HFFc6 (cell line): ENCODE measurements around the gene SYP. TPM values are rescaled to one million over a fixed set of nuclear protein-coding genes. Genes with fewer than 3 reads are reported as not detected.
"Not testable (repeated sequence)": the region's sequence is repeated elsewhere in the genome, so short reads cannot be mapped to it uniquely, and the experiment has no call there.

ENCODE experiments used
- DNase-seq: peaks from one replicate; pipeline ENCODE4 v3.0.0-alpha.2; 2018
- H3K27ac Mint-ChIP-seq: 2 replicates; pipeline ENCODE4 v1.8.0; 2020; ENCODE audit warnings: mild to moderate bottlenecking, mixed read lengths
- H3K27me3 Mint-ChIP-seq: 2 replicates; pipeline ENCODE4 v1.8.0; 2021; ENCODE audit warnings: mild to moderate bottlenecking, moderate library complexity, mixed read lengths; ENCODE audit not compliant: insufficient read depth
- H3K36me3 Mint-ChIP-seq: 2 replicates; pipeline ENCODE4 v1.8.0; 2021; ENCODE audit warnings: low read depth, mixed read lengths
- H3K4me1 Mint-ChIP-seq: 2 replicates; pipeline ENCODE4 v1.8.0; 2020; ENCODE audit warnings: low read depth, mixed read lengths
- H3K4me3 Mint-ChIP-seq: 2 replicates; pipeline ENCODE4 v1.8.0; 2020; ENCODE audit warnings: mild to moderate bottlenecking, moderate library complexity, mixed read lengths
- H3K9me3 Mint-ChIP-seq: 2 replicates; pipeline ENCODE4 v1.8.0; 2020; ENCODE audit warnings: mild to moderate bottlenecking, mixed read lengths
- total RNA-seq, 6 experiments: library from RNA; stranded (reverse); fragmentation: NEBNext Ultra II Directional; extraction: Animal tissue kit (Norgen Biotek cat#: 25700); gene quantifications; 2 replicates in 1 of 6; 3 replicates in 5 of 6; pipeline ENCODE4 v1.2.3, GENCODE V29; 2021
- TF ChIP-seq, protein P1 (sequence below): fragments of 200-600 bp; sonication (generic); IDR thresholded peaks from 2 replicates; pipeline ENCODE4 v1.5.0; 2021; ENCODE audit warnings: antibody characterized with exemption, mild to moderate bottlenecking

SYP gene
- total RNA-seq, 6 experiments from 2014 or later: 0.11 to 0.34 (median 0.24) TPM

DNA sequence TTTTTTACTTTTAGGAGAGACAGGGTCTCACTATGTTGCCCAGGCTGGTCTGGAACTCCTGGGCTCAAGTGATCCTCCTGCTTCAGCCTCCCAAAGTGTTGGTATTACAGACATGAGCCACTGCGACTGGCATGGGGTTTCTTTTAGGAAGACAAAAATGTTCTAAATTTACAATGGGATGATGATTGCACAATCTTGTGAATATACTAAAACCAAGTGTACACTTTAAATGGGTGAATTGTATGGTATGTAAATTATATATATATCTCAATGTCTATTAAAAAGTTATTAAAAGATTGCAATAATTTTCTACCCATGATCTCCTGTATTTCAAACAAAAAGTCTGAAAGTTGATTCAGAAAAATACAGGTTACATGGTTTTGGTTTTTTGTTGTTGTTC is 46.5 kb downstream of the SYP start:
- H3K4me3 Mint-ChIP-seq: no peak overlapping the region
- no peaks in the 10 kb centered on the region for H3K27me3 Mint-ChIP-seq
- no peaks in the 10 kb centered on the region for H3K36me3 Mint-ChIP-seq
- no peak overlapping the region for H3K27ac Mint-ChIP-seq
- peaks cover 18% of the 10 kb centered on the region for H3K4me1 Mint-ChIP-seq
- no peak for DNase-seq
- no peaks in the 10 kb centered on the region for H3K9me3 Mint-ChIP-seq
- TF ChIP-seq, protein P1, sequence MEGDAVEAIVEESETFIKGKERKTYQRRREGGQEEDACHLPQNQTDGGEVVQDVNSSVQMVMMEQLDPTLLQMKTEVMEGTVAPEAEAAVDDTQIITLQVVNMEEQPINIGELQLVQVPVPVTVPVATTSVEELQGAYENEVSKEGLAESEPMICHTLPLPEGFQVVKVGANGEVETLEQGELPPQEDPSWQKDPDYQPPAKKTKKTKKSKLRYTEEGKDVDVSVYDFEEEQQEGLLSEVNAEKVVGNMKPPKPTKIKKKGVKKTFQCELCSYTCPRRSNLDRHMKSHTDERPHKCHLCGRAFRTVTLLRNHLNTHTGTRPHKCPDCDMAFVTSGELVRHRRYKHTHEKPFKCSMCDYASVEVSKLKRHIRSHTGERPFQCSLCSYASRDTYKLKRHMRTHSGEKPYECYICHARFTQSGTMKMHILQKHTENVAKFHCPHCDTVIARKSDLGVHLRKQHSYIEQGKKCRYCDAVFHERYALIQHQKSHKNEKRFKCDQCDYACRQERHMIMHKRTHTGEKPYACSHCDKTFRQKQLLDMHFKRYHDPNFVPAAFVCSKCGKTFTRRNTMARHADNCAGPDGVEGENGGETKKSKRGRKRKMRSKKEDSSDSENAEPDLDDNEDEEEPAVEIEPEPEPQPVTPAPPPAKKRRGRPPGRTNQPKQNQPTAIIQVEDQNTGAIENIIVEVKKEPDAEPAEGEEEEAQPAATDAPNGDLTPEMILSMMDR: no peak

DNA sequence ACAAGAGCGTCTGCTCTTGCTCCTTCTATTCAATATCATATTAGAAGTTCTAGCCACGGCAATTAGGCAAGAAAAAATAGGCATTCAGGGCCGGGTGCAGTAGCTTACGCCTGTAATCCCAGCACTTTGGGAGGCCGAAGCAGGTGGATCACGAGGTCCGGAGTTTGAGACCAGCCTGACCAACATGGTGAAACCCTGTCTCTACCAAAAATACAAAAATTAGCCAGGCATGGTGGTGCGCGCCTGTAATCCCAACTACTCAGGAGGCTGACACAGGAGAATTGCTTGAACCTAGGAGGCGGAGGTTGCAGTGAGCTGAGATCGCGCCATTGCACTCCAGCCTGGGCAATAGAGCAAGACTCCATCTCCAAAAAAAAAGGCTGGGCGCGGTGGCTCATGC is 50.7 kb downstream of the SYP start:
- not testable (repeated sequence) for H3K27me3 Mint-ChIP-seq, H3K36me3 Mint-ChIP-seq, H3K4me3 Mint-ChIP-seq, H3K4me1 Mint-ChIP-seq, H3K9me3 Mint-ChIP-seq, H3K27ac Mint-ChIP-seq, DNase-seq

DNA sequence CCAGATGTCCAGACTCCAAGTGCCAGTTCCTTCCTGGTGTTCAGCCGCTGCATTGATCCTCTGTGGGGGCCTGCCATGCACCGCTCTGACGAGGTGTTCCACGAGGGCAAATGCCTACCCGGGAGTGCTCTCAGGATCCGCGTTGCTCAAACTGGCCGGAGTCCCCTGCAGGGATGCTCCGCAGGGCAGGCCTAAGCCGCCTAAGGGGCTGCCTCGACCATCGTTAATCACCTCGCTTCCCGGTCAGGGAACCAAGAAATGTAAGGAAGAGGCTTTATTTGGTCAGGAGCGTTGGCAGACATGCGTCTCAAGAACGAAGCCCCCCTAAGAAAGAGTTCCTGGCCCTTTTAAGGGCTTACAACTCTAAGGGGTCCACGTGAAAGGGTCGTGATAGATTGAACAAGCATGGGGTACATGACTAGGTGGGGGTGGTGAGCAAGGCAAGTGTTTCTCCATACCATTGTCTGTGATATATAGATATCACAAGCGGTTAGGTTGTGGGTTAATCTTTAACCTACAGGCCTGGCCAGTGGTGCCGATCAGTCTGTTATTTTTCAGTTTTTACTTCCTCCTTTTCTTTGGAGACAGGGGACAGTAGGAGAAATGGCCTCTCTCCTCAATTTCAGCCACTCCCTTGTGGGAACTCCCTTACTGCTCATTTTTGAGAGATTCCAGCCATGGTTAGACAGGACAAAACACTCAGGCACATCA is 51.4 kb downstream of the SYP start:
- peak overlapping the region; percentile 43; the same call in 1 of the 2 replicates for H3K4me3 Mint-ChIP-seq
- not testable (repeated sequence) for DNase-seq, H3K27ac Mint-ChIP-seq, H3K4me1 Mint-ChIP-seq, H3K36me3 Mint-ChIP-seq, H3K27me3 Mint-ChIP-seq, H3K9me3 Mint-ChIP-seq

DNA sequence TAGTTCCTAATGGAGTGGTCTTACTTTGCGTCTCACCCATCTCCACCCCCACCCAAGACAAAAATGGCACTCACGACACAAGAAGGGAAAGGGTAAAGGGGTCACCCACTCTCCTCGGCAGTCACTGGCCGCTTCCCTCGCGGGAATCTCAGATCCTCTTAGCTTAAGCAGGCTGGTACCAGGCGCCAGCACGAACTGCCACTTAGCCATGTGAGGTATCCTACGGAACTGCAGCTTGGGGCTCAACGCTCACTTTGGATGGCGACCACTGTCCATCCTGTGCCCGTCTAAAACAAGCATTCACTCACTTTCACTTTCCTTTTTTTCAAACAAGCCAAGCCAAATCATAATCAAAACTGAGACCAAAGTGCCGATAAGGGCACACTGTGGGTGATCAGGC is 52.1 kb downstream of the SYP start:
- no peaks in the 10 kb centered on the region for H3K36me3 Mint-ChIP-seq
- H3K27me3 Mint-ChIP-seq: no peaks in the 10 kb centered on the region
- no peak overlapping the region for H3K27ac Mint-ChIP-seq
- H3K4me1 Mint-ChIP-seq: no peaks in the 10 kb centered on the region
- no peak for DNase-seq
- no peaks in the 10 kb centered on the region for H3K9me3 Mint-ChIP-seq
- TF ChIP-seq, protein P1: no peak
- peak overlapping the region; percentile 43; the same call in 1 of the 2 replicates for H3K4me3 Mint-ChIP-seq

DNA sequence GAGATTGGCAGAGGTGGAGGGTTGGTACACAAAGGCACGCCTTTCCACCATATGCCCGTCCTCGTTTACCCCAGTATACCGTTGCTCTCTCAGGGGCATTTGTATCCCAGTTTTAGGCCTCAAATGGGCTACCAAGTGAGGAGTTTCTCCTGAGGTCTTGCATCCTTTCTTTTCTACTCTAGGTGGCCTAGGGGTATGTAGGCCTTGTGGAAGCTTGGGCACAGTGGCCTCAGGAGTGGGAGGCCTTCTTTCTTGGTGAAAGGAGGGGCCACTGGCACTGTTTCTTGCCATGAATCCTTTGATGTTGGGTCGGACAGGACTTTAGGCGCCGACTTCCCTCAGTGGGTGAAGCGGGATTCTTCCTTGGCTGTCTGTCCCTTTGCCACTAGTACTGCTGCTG is 52.7 kb downstream of the SYP start:
- TF ChIP-seq, protein P1: no peak
- H3K4me3 Mint-ChIP-seq: no peak overlapping the region
- no peaks in the 10 kb centered on the region for H3K4me1 Mint-ChIP-seq
- no peak overlapping the region for H3K27ac Mint-ChIP-seq
- no peaks in the 10 kb centered on the region for H3K27me3 Mint-ChIP-seq
- DNase-seq: no peak
- H3K36me3 Mint-ChIP-seq: no peaks in the 10 kb centered on the region
- H3K9me3 Mint-ChIP-seq: no peaks in the 10 kb centered on the region

DNA sequence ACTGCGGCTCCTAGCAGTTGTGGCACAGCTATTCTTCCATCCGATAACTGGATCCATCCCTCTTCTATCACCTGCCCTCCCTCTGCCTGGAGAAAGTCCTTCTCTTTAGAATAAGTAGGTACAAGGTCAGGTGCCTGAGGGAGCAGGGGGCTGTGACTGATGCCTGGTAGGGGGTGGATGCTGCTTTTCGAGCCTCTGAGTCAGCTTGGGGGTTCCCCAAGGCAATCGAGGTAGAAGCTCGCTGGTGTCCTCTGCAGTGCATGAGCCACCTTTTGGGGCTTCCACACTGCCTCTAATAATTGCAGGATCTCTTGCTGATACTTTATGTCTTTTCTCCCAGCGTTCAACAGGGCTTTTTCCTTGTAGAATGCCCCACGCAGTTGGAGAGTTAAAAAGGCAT is 56.8 kb downstream of the SYP start:
- H3K4me1 Mint-ChIP-seq, H3K27me3 Mint-ChIP-seq, H3K27ac Mint-ChIP-seq, DNase-seq, H3K36me3 Mint-ChIP-seq, H3K4me3 Mint-ChIP-seq: not testable (repeated sequence)
- H3K9me3 Mint-ChIP-seq: peaks cover 15% of the 10 kb centered on the region

DNA sequence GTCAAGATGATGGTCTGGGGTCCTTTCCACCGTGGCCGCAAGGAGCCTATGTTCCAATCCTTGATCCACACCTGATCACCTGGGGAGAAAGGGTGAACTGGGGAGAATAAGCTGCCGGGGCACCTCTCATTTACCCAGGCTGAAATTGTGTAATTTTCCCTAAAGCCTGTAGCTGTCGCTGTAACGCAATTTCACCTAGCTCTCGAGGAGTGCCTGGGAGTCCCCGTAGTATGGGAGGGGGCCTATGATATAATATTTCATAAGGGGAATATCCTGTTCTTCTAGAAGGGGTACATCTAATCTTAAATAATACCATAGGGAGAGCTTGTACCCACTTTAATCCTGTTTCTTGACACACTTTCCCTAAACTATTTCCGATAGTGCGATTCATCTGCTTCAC is 57.7 kb downstream of the SYP start:
- H3K4me3 Mint-ChIP-seq, H3K27me3 Mint-ChIP-seq, DNase-seq, H3K27ac Mint-ChIP-seq, H3K36me3 Mint-ChIP-seq, H3K4me1 Mint-ChIP-seq: not testable (repeated sequence)
- TF ChIP-seq, protein P1: peak; percentile 68
- H3K9me3 Mint-ChIP-seq: peaks cover 15% of the 10 kb centered on the region
